CD4-positive, alpha-beta T cell (primary cell): ENCODE results near the gene AMOTL2. TPM values are rescaled to one million over a fixed set of nuclear protein-coding genes. Genes with fewer than 3 reads are reported as not detected.

ENCODE experiments used
- ATAC-seq: fragments of 200-7000 bp; cut with Tn5 transposase; one replicate; pipeline ENCODE4 v1.10.0; 2022; ENCODE audit warnings: mild to moderate bottlenecking; ENCODE audit not compliant: poor library complexity
- CTCF ChIA-PET: fragments of 350-600 bp; sonication (Branson Sonifier 250); formaldehyde crosslinking; loops from one replicate; lab custom pipeline; 2021; ENCODE audit warnings: antibody characterized with exemption, inconsistent platforms; lab: Charles Lee
- POLR2A ChIA-PET: fragments of 350-600 bp; sonication (Branson Sonifier 250); formaldehyde crosslinking; loops from one replicate; lab custom pipeline; 2021; ENCODE audit warnings: antibody characterized with exemption, inconsistent platforms; lab: Charles Lee
- DNase-seq, 14 experiments: peaks; one replicate each; pipeline ENCODE4 v3.0.0-alpha.2; 2013 to 2020; ENCODE audit warnings: mixed read lengths in 2 of 14
- H3K27ac ChIP-seq, 2 donors: one replicate each; pipeline versions ENCODE4 v1.5.1 to v1.7.0; 2013; ENCODE audit warnings: low read length in 2 of 2, low read depth in 1 of 2, mild to moderate bottlenecking in 1 of 2
- H3K27me3 ChIP-seq, 2 experiments: 1 replicate in 1 of 2; 2 replicates in 1 of 2; pipeline versions ENCODE4 v1.6.1 to v1.7.0; 2013; ENCODE audit warnings: low read length in 2 of 2, control low read depth in 1 of 2, mild to moderate bottlenecking in 1 of 2, moderate library complexity in 1 of 2; ENCODE audit not compliant: insufficient read depth in 2 of 2, control insufficient read depth in 1 of 2
- H3K36me3 ChIP-seq: one replicate; pipeline ENCODE4 v1.6.1; 2013; ENCODE audit warnings: low read length, control low read depth; ENCODE audit not compliant: insufficient read depth
- H3K4me1 ChIP-seq: one replicate; pipeline ENCODE4 v1.6.1; 2013; ENCODE audit warnings: low read length, control low read depth; ENCODE audit not compliant: insufficient read depth
- H3K4me3 ChIP-seq: one replicate; pipeline ENCODE4 v1.5.1; 2013; ENCODE audit warnings: mild to moderate bottlenecking, low read length, moderate library complexity
- H3K9me3 ChIP-seq, 2 experiments: 1 replicate in 1 of 2; 2 replicates in 1 of 2; pipeline versions ENCODE4 v1.6.1 to v1.7.0; 2013; ENCODE audit warnings: low read length in 2 of 2, mild to moderate bottlenecking in 2 of 2, control low read depth in 1 of 2, moderate library complexity in 1 of 2; ENCODE audit not compliant: control insufficient read depth in 1 of 2, insufficient read depth in 1 of 2
- H3K27ac Mint-ChIP-seq: one replicate; pipeline ENCODE4 v1.8.0; 2020; ENCODE audit warnings: mixed read lengths
- H3K27me3 Mint-ChIP-seq: one replicate; pipeline ENCODE4 v1.8.0; 2021; ENCODE audit warnings: mixed read lengths
- H3K36me3 Mint-ChIP-seq: one replicate; pipeline ENCODE4 v1.8.0; 2021; ENCODE audit warnings: low read depth, mixed read lengths
- H3K4me1 Mint-ChIP-seq: one replicate; pipeline ENCODE4 v1.8.0; 2021; ENCODE audit warnings: low read depth, mixed read lengths
- H3K4me3 Mint-ChIP-seq: one replicate; pipeline ENCODE4 v1.8.0; 2020; ENCODE audit warnings: mild to moderate bottlenecking, mixed read lengths
- H3K9me3 Mint-ChIP-seq: one replicate; pipeline ENCODE4 v1.8.0; 2020; ENCODE audit warnings: mixed read lengths
- intact Hi-C, 2 experiments: fragments of 100-400 bp; cut with DNase I in 1 of 2; cut with micrococcal nuclease in 1 of 2; formaldehyde crosslinking; loops; one replicate each; pipeline versions ENCODE4 v1.15.1 to v1.9.0; 2023 to 2025; cut with DNase I, micrococcal nuclease
- total RNA-seq, 174 experiments: library from RNA in 2 of 174; stranded (reverse) in 2 of 174; gene quantifications; one replicate each; pipeline ENCODE4 v1.2.3 and lab custom pipeline; 2021 to 2026
- TF ChIP-seq, protein P1 (sequence below): fragments of 200-600 bp; IDR thresholded peaks from one replicate; pipeline ENCODE4 v1.8.0; 2022; ENCODE audit warnings: antibody characterized with exemption, mild to moderate bottlenecking

AMOTL2 gene
- total RNA-seq, 2 experiments from 2014 or later, result not detected

DNA sequence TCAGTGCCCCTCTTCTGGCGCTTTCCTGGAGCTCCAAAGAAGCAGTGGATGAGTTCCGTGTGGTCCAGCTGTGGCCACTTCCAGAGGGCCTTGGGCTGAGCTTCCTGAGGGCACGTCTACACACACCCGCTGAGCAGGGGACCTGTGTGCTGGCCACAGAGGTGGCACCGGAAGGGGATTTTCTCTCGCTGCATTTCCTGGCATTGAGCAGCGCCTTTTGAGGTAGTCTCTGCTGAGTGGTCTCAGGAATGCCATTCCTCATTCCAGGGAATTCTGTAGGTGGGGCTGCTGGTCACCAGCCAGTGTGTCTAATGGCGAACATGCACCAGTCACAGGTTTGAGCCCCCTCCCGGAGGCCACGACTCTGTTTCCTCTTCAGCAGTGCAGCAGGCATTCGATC, 48.1 kb downstream of the AMOTL2 start:
- POLR2A ChIA-PET, result no interaction called here
- no peaks in the 10 kb centered on the region for H3K36me3 ChIP-seq
- ATAC-seq (no peak), DNase-seq (no peak)
- Mint-ChIP-seq H3K9me3 (no peaks in the 10 kb centered on the region), H3K27me3 (no peaks in the 10 kb centered on the region), H3K27ac (no peak overlapping the region), H3K4me3 (no peak overlapping the region), H3K36me3 (no peaks in the 10 kb centered on the region), H3K4me1 (no peaks in the 10 kb centered on the region)
- TF ChIP-seq, protein P1, sequence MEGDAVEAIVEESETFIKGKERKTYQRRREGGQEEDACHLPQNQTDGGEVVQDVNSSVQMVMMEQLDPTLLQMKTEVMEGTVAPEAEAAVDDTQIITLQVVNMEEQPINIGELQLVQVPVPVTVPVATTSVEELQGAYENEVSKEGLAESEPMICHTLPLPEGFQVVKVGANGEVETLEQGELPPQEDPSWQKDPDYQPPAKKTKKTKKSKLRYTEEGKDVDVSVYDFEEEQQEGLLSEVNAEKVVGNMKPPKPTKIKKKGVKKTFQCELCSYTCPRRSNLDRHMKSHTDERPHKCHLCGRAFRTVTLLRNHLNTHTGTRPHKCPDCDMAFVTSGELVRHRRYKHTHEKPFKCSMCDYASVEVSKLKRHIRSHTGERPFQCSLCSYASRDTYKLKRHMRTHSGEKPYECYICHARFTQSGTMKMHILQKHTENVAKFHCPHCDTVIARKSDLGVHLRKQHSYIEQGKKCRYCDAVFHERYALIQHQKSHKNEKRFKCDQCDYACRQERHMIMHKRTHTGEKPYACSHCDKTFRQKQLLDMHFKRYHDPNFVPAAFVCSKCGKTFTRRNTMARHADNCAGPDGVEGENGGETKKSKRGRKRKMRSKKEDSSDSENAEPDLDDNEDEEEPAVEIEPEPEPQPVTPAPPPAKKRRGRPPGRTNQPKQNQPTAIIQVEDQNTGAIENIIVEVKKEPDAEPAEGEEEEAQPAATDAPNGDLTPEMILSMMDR, result no peak
- H3K27me3 ChIP-seq, result peaks cover 0 to 5% of the 10 kb centered on the region in 2 experiments
- no peaks in the 10 kb centered on the region for H3K4me1 ChIP-seq
- intact Hi-C loops, result no loop called here
- no peak overlapping the region for H3K4me3 ChIP-seq
- CTCF ChIA-PET, result no interaction called here
- H3K9me3 ChIP-seq, result no peaks in the 10 kb centered on the region
- no peak overlapping the region for H3K27ac ChIP-seq

DNA sequence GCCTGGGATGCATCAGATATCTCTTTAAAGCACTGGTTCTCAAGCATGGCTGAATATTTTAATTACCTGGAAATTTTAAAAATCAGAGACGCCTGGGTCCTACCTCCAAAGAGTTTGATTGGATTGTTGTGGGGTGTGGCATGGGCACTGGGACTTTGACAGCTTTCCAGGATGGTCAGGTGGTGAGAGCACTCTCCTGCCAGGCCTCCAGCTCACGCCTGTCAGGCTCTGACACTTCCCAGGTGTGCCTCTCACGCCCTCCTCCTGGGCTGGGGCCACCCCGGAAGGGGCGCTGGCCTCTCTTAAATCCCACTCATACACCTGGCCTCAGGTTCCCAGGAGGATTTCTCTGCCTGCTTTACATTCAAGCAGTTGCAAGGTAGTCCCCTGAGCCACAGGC, 48.5 kb downstream of the AMOTL2 start:
- POLR2A ChIA-PET, result no interaction called here
- intact Hi-C loops, result no loop called here
- no peak overlapping the region for H3K4me3 ChIP-seq
- Mint-ChIP-seq H3K36me3 (no peaks in the 10 kb centered on the region), H3K27me3 (no peaks in the 10 kb centered on the region), H3K9me3 (no peaks in the 10 kb centered on the region), H3K27ac (no peak overlapping the region), H3K4me1 (no peaks in the 10 kb centered on the region), H3K4me3 (no peak overlapping the region)
- ATAC-seq (no peak), DNase-seq (no peak)
- no peaks in the 10 kb centered on the region for H3K9me3 ChIP-seq
- CTCF ChIA-PET, result no interaction called here
- no peaks in the 10 kb centered on the region for H3K36me3 ChIP-seq
- H3K27me3 ChIP-seq, result peaks cover 0 to 5% of the 10 kb centered on the region in 2 experiments
- no peak overlapping the region for H3K27ac ChIP-seq
- H3K4me1 ChIP-seq, result no peaks in the 10 kb centered on the region
- TF ChIP-seq, protein P1, result no peak

- ChIA-PET POLR2A (no interaction called here), CTCF (no interaction called here)
- Mint-ChIP-seq H3K27ac (no peak overlapping the region), H3K27me3 (no peaks in the 10 kb centered on the region), H3K4me3 (no peak overlapping the region), H3K4me1 (no peaks in the 10 kb centered on the region), H3K9me3 (no peaks in the 10 kb centered on the region), H3K36me3 (no peaks in the 10 kb centered on the region)
- H3K27me3 ChIP-seq, result peaks cover 0 to 5% of the 10 kb centered on the region in 2 experiments
- H3K27ac ChIP-seq, result no peak overlapping the region
- H3K4me1 ChIP-seq, result no peaks in the 10 kb centered on the region
- no peak overlapping the region for H3K4me3 ChIP-seq
- no peak for ATAC-seq
- DNase-seq, result no peak
- intact Hi-C loops, result no loop called here
- H3K36me3 ChIP-seq, result no peaks in the 10 kb centered on the region
- no peaks in the 10 kb centered on the region for H3K9me3 ChIP-seq
- TF ChIP-seq, protein P1, result no peak
Observed at GRCh38 chr3:134325061-134325705, 49.1 kb downstream of the AMOTL2 start.
